ENCODE measurements around the gene CCDC50. TPM values are rescaled to one million over a fixed set of nuclear protein-coding genes. Genes with fewer than 3 reads are reported as not detected.

Gene CCDC50
- total and polyA plus RNA-seq, 2 of the 8 experiments (the other 6 are each of a cell fraction or from before 2014, with no cell fraction given) = 7.3 to 19.2 TPM

DNA sequence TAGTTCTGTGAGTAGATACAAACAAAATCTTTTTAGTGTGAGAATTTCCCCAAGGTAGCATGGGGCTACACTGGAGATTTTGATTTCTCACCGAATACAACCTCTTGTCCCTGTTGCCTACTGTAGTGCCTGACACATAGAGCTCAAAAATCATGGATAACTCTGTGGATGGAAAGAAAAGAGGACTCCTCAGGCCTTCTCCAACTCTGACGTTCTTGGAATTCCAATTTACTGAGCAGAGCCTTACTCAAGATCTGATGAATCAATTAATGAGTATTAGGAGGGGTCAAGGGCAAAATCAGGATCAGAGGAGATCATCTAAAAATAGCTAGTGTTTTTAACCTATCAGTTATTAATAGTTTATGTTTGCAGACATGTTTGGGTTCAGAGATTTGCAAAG is 85.1 kb downstream of the CCDC50 start (continued):
- TF ChIP-seq HDAC2 (IDR thresholded peaks at IDR 0.05; ENCODE audit: borderline replicate concordance in 1 of 2, low read depth in 2 of 2, low read length in 2 of 2) (no peak), FOSL1 (IDR thresholded peaks at IDR 0.05; ENCODE audit: insufficient read depth, low read depth, low read length) (no peak), HDAC6 (IDR thresholded peaks at IDR 0.05; ENCODE audit: low read depth, low read length) (no peak), NRF1 (IDR thresholded peaks at IDR 0.05; ENCODE audit: low read depth, low read length) (no peak), POLR2AphosphoS5 (IDR thresholded peaks at IDR 0.05; ENCODE audit: low read depth, low read length) (no peak), SP2 (IDR thresholded peaks at IDR 0.05; ENCODE audit: low read length) (no peak)
- TF ChIP-seq, protein P1, sequence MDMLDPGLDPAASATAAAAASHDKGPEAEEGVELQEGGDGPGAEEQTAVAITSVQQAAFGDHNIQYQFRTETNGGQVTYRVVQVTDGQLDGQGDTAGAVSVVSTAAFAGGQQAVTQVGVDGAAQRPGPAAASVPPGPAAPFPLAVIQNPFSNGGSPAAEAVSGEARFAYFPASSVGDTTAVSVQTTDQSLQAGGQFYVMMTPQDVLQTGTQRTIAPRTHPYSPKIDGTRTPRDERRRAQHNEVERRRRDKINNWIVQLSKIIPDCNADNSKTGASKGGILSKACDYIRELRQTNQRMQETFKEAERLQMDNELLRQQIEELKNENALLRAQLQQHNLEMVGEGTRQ (IDR thresholded peaks at IDR 0.05; ENCODE audit: low read length) = no peak

Measured in H1 (cell line).